SK-N-SH (cell line): Measurements from ENCODE around the gene RGR.

Experiments used
- CHD2 ChIP-seq: fragments of 150-350 bp; IDR thresholded peaks from 2 replicates; pipeline ENCODE4 v1.6.1; 2018; ENCODE audit warnings: low read length; ENCODE audit not compliant: partially characterized antibody
- EP300 ChIP-seq, 2 experiments: IDR thresholded peaks; 2 replicates each; pipeline versions ENCODE4 v1.4.0 to v1.6.1; 2012; ENCODE audit warnings: borderline replicate concordance in 1 of 2, low read depth in 1 of 2, low read length in 1 of 2
- EZH2phosphoT487 ChIP-seq: fragments of 200-600 bp; sonication (generic); IDR thresholded peaks from 2 replicates; pipeline ENCODE4 v1.6.1; 2017; ENCODE audit warnings: low read depth, mixed run types, mild to moderate bottlenecking, antibody characterized with exemption, moderate library complexity, borderline replicate concordance
- POLR2AphosphoS5 ChIP-seq: IDR thresholded peaks from 2 replicates; pipeline ENCODE4 v1.6.1; 2012; ENCODE audit warnings: low read depth, low read length
- RCOR1 ChIP-seq: fragments of 150-350 bp; IDR thresholded peaks from 2 replicates; pipeline ENCODE4 v1.6.1; 2017; ENCODE audit warnings: antibody characterized with exemption, low read length
- RXRA ChIP-seq: IDR thresholded peaks from 2 replicates; pipeline ENCODE4 v1.4.0; 2012; ENCODE audit warnings: low read depth, mild to moderate bottlenecking, borderline replicate concordance
- SMC3 ChIP-seq: IDR thresholded peaks from 2 replicates; pipeline ENCODE4 v1.6.1; 2012; ENCODE audit warnings: low read depth, low read length, improper control_type of control experiment
- TAF1 ChIP-seq: IDR thresholded peaks from 2 replicates; pipeline ENCODE4 v1.6.1; 2012; ENCODE audit warnings: low read depth, mild to moderate bottlenecking, low read length, moderate library complexity, borderline replicate concordance
- TEAD4 ChIP-seq: IDR thresholded peaks from 2 replicates; pipeline ENCODE4 v1.4.0; 2012; ENCODE audit warnings: mild to moderate bottlenecking, borderline replicate concordance; ENCODE audit not compliant: insufficient read depth
- YY1 ChIP-seq: IDR thresholded peaks from 2 replicates; pipeline ENCODE4 v1.4.0; 2012; ENCODE audit warnings: low read depth, mild to moderate bottlenecking
- TF ChIP-seq, protein P1 (sequence below): fragments of 200-600 bp; sonication (generic); IDR thresholded peaks from 2 replicates; pipeline ENCODE4 v1.6.1; 2017; ENCODE audit warnings: antibody characterized with exemption, mild to moderate bottlenecking, moderate library complexity
- TF ChIP-seq, protein P2 (sequence below): IDR thresholded peaks from 2 replicates; pipeline ENCODE4 v1.4.0; 2012; ENCODE audit warnings: low read depth
- TF ChIP-seq, protein P3 (sequence below): IDR thresholded peaks from 2 replicates; pipeline ENCODE4 v1.6.1; 2012; ENCODE audit warnings: mild to moderate bottlenecking, low read depth, low read length, moderate library complexity

DNA sequence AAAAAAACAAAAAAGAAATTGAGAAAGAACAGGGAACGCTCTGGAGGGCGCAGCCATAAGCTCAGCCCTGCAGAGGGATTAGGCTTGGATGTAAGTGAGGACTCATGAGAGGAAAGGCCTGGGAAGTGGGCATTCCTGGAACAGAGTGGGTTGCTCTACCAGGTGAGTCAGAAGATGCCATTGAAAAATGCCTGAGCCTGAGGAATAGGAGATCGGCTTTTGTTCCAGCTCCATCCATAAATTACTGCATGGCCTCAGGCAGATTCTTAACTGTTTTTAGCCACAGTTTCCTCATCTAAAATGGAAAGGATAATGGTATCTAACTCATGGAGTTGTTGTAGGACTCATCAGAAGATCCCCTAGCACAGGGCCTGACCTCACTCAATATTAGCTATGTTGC is 1.1 kb upstream of the RGR start:
- TF ChIP-seq EP300 (IDR thresholded peaks at IDR 0.05; ENCODE audit: borderline replicate concordance in 1 of 2, low read depth in 1 of 2, low read length in 1 of 2) (no peak), TAF1 (no peak), TEAD4 (no peak), RCOR1 (no peak), YY1 (no peak), EZH2phosphoT487 (no peak), CHD2 (no peak), SMC3 (no peak), RXRA (no peak), POLR2AphosphoS5 (no peak)
- TF ChIP-seq, protein P1, sequence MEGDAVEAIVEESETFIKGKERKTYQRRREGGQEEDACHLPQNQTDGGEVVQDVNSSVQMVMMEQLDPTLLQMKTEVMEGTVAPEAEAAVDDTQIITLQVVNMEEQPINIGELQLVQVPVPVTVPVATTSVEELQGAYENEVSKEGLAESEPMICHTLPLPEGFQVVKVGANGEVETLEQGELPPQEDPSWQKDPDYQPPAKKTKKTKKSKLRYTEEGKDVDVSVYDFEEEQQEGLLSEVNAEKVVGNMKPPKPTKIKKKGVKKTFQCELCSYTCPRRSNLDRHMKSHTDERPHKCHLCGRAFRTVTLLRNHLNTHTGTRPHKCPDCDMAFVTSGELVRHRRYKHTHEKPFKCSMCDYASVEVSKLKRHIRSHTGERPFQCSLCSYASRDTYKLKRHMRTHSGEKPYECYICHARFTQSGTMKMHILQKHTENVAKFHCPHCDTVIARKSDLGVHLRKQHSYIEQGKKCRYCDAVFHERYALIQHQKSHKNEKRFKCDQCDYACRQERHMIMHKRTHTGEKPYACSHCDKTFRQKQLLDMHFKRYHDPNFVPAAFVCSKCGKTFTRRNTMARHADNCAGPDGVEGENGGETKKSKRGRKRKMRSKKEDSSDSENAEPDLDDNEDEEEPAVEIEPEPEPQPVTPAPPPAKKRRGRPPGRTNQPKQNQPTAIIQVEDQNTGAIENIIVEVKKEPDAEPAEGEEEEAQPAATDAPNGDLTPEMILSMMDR, result no peak
- TF ChIP-seq, protein P2, sequence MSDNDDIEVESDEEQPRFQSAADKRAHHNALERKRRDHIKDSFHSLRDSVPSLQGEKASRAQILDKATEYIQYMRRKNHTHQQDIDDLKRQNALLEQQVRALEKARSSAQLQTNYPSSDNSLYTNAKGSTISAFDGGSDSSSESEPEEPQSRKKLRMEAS, result no peak
- TF ChIP-seq, protein P3, sequence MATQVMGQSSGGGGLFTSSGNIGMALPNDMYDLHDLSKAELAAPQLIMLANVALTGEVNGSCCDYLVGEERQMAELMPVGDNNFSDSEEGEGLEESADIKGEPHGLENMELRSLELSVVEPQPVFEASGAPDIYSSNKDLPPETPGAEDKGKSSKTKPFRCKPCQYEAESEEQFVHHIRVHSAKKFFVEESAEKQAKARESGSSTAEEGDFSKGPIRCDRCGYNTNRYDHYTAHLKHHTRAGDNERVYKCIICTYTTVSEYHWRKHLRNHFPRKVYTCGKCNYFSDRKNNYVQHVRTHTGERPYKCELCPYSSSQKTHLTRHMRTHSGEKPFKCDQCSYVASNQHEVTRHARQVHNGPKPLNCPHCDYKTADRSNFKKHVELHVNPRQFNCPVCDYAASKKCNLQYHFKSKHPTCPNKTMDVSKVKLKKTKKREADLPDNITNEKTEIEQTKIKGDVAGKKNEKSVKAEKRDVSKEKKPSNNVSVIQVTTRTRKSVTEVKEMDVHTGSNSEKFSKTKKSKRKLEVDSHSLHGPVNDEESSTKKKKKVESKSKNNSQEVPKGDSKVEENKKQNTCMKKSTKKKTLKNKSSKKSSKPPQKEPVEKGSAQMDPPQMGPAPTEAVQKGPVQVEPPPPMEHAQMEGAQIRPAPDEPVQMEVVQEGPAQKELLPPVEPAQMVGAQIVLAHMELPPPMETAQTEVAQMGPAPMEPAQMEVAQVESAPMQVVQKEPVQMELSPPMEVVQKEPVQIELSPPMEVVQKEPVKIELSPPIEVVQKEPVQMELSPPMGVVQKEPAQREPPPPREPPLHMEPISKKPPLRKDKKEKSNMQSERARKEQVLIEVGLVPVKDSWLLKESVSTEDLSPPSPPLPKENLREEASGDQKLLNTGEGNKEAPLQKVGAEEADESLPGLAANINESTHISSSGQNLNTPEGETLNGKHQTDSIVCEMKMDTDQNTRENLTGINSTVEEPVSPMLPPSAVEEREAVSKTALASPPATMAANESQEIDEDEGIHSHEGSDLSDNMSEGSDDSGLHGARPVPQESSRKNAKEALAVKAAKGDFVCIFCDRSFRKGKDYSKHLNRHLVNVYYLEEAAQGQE, result no peak
